Astrocyte of the spinal cord (primary cell): ENCODE measurements around the gene GALNT2.
A peak's percentile ranks its signal among the peaks of the same experiment; 100 is the strongest.

Experiments
- DNase-seq: peaks from one replicate; pipeline ENCODE4 v3.0.0; 2011; ENCODE audit warnings: low read depth, low spot score
- H3K4me3 ChIP-seq: 2 replicates; pipeline ENCODE4 v1.5.1; 2011; ENCODE audit warnings: low read depth, mild to moderate bottlenecking, low read length, moderate library complexity
- CTCF ChIP-seq: IDR thresholded peaks from 2 replicates; pipeline ENCODE4 v1.5.1; 2012; ENCODE audit warnings: low read depth, mild to moderate bottlenecking, low read length, inconsistent platforms
- in situ Hi-C: cut with HindIII; loops from 2 replicates; pipeline ENCODE4 v1.10.0; 2017; ENCODE audit warnings: low sequenced_read_pairs

The GALNT2 gene

GRCh38 chr1:230120289-230120920, 53.4 kb downstream of the GALNT2 start:
- TF ChIP-seq CTCF: no peak
- in situ Hi-C loops: no loop called here
- no peak overlapping the region for H3K4me3 ChIP-seq
- no peak for DNase-seq

- no peak for DNase-seq
- in situ Hi-C loops: no loop called here
These were observed 53.9 kb downstream of the GALNT2 start for GRCh38 chr1:230120921-230121381.

GRCh38 chr1:230121950-230122349, 54.9 kb downstream of the GALNT2 start:
- in situ Hi-C loops: no loop called here
- no peak for DNase-seq
- no peak overlapping the region for H3K4me3 ChIP-seq
- TF ChIP-seq CTCF: no peak

More at GRCh38 chr1:230120921-230121381, 53.9 kb downstream of the GALNT2 start:
- no peak overlapping the region for H3K4me3 ChIP-seq
- TF ChIP-seq CTCF: peak; percentile 70

- TF ChIP-seq CTCF: no peak
- in situ Hi-C loops: no loop called here
- no peak for DNase-seq
- no peak overlapping the region for H3K4me3 ChIP-seq
These were observed 55.6 kb downstream of the GALNT2 start for GRCh38 chr1:230122366-230123279.

- no peak overlapping the region for H3K4me3 ChIP-seq
- in situ Hi-C loops: no loop called here
- no peak for TF ChIP-seq CTCF
- peak; percentile 80 for DNase-seq
These were observed 56.5 kb downstream of the GALNT2 start for GRCh38 chr1:230123280-230124185.
